DOHH2 (cell line): ENCODE measurements around the gene C7orf33.

Experiments used
- H3F3A ChIP-seq: fragments of 200-600 bp; sonication (generic), shearing (Covaris generic); 2 replicates; pipeline ENCODE4 v1.6.0; 2016; ENCODE audit warnings: antibody characterized with exemption, mild to moderate bottlenecking; ENCODE audit not compliant: control insufficient read depth, insufficient read depth
- H3K27ac ChIP-seq: fragments of 200-600 bp; sonication (generic); 2 replicates; pipeline ENCODE4 v1.5.1; 2014; ENCODE audit warnings: low read depth, mild to moderate bottlenecking, low read length, moderate library complexity
- H3K27me3 ChIP-seq: fragments of 200-600 bp; sonication (generic); 2 replicates; pipeline ENCODE4 v1.6.1; 2014; ENCODE audit warnings: mild to moderate bottlenecking, low read length, mixed read lengths; ENCODE audit not compliant: control insufficient read depth
- H3K36me3 ChIP-seq: fragments of 200-600 bp; sonication (generic); 2 replicates; pipeline ENCODE4 v1.6.1; 2014; ENCODE audit warnings: mild to moderate bottlenecking, low read length, moderate library complexity, mixed read lengths; ENCODE audit not compliant: control insufficient read depth
- H3K4me1 ChIP-seq: fragments of 200-600 bp; sonication (generic); 2 replicates; pipeline ENCODE4 v1.6.1; 2014; ENCODE audit warnings: mild to moderate bottlenecking, low read length, mixed read lengths; ENCODE audit not compliant: control insufficient read depth
- H3K4me2 ChIP-seq: fragments of 200-600 bp; sonication (generic); 2 replicates; pipeline ENCODE4 v1.6.0; 2014; ENCODE audit warnings: mild to moderate bottlenecking, low read length, moderate library complexity
- H3K4me3 ChIP-seq: fragments of 200-600 bp; sonication (generic); 2 replicates; pipeline ENCODE4 v1.5.1; 2014; ENCODE audit warnings: mild to moderate bottlenecking, low read length, mixed read lengths
- H3K79me2 ChIP-seq: fragments of 200-600 bp; sonication (generic); 2 replicates; pipeline ENCODE4 v1.6.1; 2014; ENCODE audit warnings: mild to moderate bottlenecking, low read length, mixed read lengths; ENCODE audit not compliant: control insufficient read depth
- H3K9me2 ChIP-seq: fragments of 200-600 bp; sonication (generic); replicated peaks from 2 replicates; pipeline ENCODE4 v1.6.1; 2014; ENCODE audit warnings: mild to moderate bottlenecking, low read length, mixed read lengths; ENCODE audit not compliant: control insufficient read depth
- H3K9me3 ChIP-seq: fragments of 200-600 bp; sonication (generic); 2 replicates; pipeline ENCODE4 v1.6.1; 2014; ENCODE audit warnings: antibody characterized with exemption, low read length, mixed read lengths; ENCODE audit not compliant: control insufficient read depth, insufficient read depth
- H4K20me1 ChIP-seq: fragments of 200-600 bp; sonication (generic); 2 replicates; pipeline ENCODE4 v1.6.0; 2014; ENCODE audit warnings: low read depth, mild to moderate bottlenecking, antibody characterized with exemption, low read length, moderate library complexity; ENCODE audit not compliant: control insufficient read depth, insufficient read depth
- EZH2phosphoT487 ChIP-seq: fragments of 200-600 bp; sonication (generic); IDR thresholded peaks from 2 replicates; pipeline ENCODE4 v1.6.1; 2017; ENCODE audit warnings: borderline replicate concordance, mild to moderate bottlenecking, antibody characterized with exemption, low read length, moderate library complexity, mixed read lengths
- TF ChIP-seq, protein P1 (sequence below): fragments of 200-600 bp; sonication (generic); IDR thresholded peaks from one replicate; pipeline ENCODE4 v1.5.1; 2014; ENCODE audit warnings: antibody characterized with exemption, mild to moderate bottlenecking, low read depth, low read length; ENCODE audit not compliant: poor library complexity, severe bottlenecking

The C7orf33 gene

DNA sequence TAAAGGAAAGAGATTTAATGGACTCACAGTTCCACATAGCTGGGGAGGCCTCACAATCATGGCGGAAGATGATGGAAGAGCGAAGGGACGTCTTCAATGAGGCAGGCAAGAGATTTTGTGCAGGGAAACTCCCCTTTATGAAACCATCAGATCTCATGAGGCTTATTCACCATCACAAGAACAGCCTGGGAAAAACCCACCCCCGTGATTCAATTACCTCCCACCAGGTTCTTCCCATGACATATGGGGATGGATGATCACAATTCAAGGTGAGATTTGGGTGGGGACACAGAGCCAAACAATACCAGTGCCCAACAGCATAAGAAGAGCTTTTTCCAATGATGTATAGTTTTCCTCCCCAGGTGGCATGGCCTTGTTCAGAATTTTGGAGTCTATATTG, 11.2 kb upstream of the C7orf33 start:
- no peaks in the 10 kb centered on the region for H3K36me3 ChIP-seq
- H3F3A ChIP-seq: no peaks in the 10 kb centered on the region
- no peaks in the 10 kb centered on the region for H3K79me2 ChIP-seq
- no peaks in the 10 kb centered on the region for H3K9me3 ChIP-seq
- peaks cover 4% of the 10 kb centered on the region; the same call in 1 of the 2 replicates for H3K4me1 ChIP-seq
- H3K9me2 ChIP-seq: no peaks in the 10 kb centered on the region
- no peak overlapping the region for H3K4me3 ChIP-seq
- TF ChIP-seq, protein P1, sequence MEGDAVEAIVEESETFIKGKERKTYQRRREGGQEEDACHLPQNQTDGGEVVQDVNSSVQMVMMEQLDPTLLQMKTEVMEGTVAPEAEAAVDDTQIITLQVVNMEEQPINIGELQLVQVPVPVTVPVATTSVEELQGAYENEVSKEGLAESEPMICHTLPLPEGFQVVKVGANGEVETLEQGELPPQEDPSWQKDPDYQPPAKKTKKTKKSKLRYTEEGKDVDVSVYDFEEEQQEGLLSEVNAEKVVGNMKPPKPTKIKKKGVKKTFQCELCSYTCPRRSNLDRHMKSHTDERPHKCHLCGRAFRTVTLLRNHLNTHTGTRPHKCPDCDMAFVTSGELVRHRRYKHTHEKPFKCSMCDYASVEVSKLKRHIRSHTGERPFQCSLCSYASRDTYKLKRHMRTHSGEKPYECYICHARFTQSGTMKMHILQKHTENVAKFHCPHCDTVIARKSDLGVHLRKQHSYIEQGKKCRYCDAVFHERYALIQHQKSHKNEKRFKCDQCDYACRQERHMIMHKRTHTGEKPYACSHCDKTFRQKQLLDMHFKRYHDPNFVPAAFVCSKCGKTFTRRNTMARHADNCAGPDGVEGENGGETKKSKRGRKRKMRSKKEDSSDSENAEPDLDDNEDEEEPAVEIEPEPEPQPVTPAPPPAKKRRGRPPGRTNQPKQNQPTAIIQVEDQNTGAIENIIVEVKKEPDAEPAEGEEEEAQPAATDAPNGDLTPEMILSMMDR: no peak
- no peak for TF ChIP-seq EZH2phosphoT487
- H4K20me1 ChIP-seq: no peaks in the 10 kb centered on the region
- peaks cover 18% of the 10 kb centered on the region; the same call in 1 of the 2 replicates for H3K27me3 ChIP-seq
- no peak overlapping the region for H3K27ac ChIP-seq
- H3K4me2 ChIP-seq: no peak overlapping the region

DNA sequence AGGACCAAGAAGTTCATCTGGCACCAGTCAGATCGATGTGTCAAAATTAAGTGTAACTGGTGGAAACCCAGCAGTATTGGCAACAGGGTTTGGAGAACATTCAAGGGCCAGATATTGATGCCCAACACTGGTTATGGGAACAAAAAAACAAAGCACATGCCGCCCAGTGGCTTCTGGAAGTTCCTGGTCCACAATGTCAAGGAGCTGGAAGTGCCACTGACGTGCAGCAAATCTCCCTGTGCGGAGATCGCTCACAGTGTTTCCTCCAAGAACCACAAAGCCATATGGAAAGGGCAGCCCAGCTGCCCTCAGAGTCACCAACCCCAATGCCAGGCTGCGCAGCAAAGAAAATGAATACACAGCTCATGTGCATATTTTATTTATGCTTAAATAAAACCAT, 10.1 kb upstream of the C7orf33 start:
- no peaks in the 10 kb centered on the region for H3K9me2 ChIP-seq
- no peak overlapping the region for H3K27ac ChIP-seq
- peaks cover 20% of the 10 kb centered on the region; the same call in 1 of the 2 replicates for H3K27me3 ChIP-seq
- H3K4me2 ChIP-seq: no peak overlapping the region
- no peaks in the 10 kb centered on the region for H4K20me1 ChIP-seq
- H3K36me3 ChIP-seq: no peaks in the 10 kb centered on the region
- H3K4me1 ChIP-seq: peaks cover 4% of the 10 kb centered on the region; the same call in 1 of the 2 replicates
- no peaks in the 10 kb centered on the region for H3K9me3 ChIP-seq
- no peaks in the 10 kb centered on the region for H3F3A ChIP-seq
- no peaks in the 10 kb centered on the region for H3K79me2 ChIP-seq
- no peak overlapping the region for H3K4me3 ChIP-seq
- no peak for TF ChIP-seq EZH2phosphoT487
- TF ChIP-seq, protein P1: no peak

DNA sequence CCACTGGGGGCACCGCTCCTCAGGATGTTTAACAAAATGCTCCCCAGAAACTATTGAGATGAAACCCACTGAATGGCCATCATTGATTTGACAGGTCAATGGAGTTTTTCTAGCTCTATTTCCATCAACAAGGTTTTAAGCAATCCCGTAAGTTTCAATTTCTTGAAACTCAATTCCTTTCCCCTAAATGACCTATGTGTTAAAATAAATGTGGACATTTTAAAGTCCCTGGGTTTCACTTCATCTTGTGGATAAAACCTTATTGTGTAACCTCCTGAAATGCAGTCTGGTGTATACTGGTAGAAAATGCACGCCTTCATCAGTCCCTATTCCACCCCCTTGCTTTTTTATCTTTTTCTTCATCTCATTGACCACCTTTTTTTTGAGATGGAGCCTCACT, 8.9 kb upstream of the C7orf33 start:
- Histone ChIP-seq H3K4me2 (no peak overlapping the region), H3K79me2 (no peaks in the 10 kb centered on the region), H3K9me2 (no peaks in the 10 kb centered on the region), H4K20me1 (no peaks in the 10 kb centered on the region), H3K4me1 (no peaks in the 10 kb centered on the region), H3K27me3 (peaks cover 27% of the 10 kb centered on the region), H3K27ac (no peak overlapping the region), H3F3A (no peaks in the 10 kb centered on the region), H3K36me3 (no peaks in the 10 kb centered on the region), H3K4me3 (no peak overlapping the region), H3K9me3 (no peaks in the 10 kb centered on the region)
- TF ChIP-seq, protein P1: no peak
- no peak for TF ChIP-seq EZH2phosphoT487
